HUES64 (cell line): ENCODE data around the gene TEPSIN.

Experiments
- H3K27ac ChIP-seq: 2 replicates; pipeline ENCODE4 v1.7.0; 2013; ENCODE audit warnings: low read depth, low read length, inconsistent platforms
- H3K27me3 ChIP-seq: 2 replicates; pipeline ENCODE4 v1.6.1; 2013; ENCODE audit warnings: mild to moderate bottlenecking, low read length; ENCODE audit not compliant: insufficient read depth
- H3K36me3 ChIP-seq: 2 replicates; pipeline ENCODE4 v1.6.1; 2013; ENCODE audit warnings: mild to moderate bottlenecking, low read length; ENCODE audit not compliant: insufficient read depth
- H3K4me1 ChIP-seq: 2 replicates; pipeline ENCODE4 v1.6.1; 2013; ENCODE audit warnings: mild to moderate bottlenecking, low read length, moderate library complexity; ENCODE audit not compliant: insufficient read depth
- H3K4me3 ChIP-seq: 2 replicates; pipeline ENCODE4 v1.5.1; 2013; ENCODE audit warnings: mild to moderate bottlenecking, low read length, moderate library complexity
- H3K9ac ChIP-seq: 2 replicates; pipeline ENCODE4 v1.6.1; 2013; ENCODE audit warnings: mild to moderate bottlenecking, low read depth, low read length
- H3K9me3 ChIP-seq: 2 replicates; pipeline ENCODE4 v1.6.1; 2013; ENCODE audit warnings: low read depth, low read length; ENCODE audit not compliant: insufficient read depth
- WGBS: fragments of 150-250, 120-280 bp; methylation state at CpG from one replicate; pipeline ENCODE4 v1.1.7; 2013; ENCODE audit warnings: missing lambda C conversion rate; 5-methylcytosine and 5-hydroxymethylcytosine counted together

The TEPSIN gene

DNA sequence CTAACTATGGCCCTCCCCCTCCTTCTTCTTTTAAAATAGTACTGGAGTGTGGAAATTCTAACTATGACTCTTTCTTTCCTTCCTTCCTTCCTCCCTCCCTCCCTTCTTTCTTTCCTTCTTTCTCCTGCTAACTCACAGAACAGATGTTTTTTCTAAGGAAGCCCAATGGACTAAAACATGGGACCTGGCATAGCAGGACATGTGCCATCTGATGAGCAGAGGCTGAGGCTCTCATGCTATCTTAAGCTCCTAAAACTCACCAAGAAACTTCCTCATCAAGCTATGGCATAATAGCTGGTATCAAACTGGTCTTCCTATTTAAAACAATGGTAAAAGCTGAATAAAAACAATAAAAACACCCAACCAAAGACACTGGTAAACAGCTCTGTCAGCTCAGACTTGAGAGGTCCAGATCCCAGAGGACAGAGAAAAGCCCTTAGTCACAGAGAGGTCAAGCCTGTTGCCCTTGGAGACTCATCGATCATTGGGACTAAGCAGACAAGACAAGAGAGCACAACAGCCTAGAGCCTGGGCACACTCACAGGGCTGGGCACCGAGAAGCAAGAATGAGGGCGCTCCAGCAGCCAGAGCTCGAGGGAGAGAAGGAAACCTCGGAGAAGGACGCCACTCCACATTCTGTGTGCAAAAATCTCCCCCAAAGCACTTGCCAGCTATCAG, 28.7 kb upstream of the TEPSIN start:
- 92% methylated on average over 6 of the region's 6 CpGs for whole genome bisulfite sequencing
- H3K36me3 ChIP-seq, result peaks cover 26% of the 10 kb centered on the region
- no peak overlapping the region for H3K27ac ChIP-seq

DNA sequence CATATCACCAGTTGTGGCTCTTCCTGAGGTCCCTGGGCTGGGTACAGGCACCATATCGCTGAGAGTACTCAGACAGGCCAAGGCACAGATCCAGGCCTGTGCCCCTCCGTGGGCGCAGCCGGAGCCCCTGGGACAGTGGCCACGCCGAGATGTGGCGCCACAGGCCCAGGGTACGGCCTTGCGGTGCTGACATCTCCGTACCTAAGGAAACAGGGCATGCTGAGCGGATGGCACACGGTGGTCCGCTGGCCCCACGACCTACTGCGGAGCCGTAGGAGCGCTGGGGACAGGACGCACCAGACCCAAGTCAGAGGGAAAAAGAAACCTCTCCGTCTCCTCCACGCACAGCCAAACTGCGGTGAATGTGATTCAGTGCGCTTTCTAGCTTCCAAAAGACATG, 26.7 kb upstream of the TEPSIN start:
- H3K36me3 ChIP-seq, result peaks cover 28% of the 10 kb centered on the region
- 94% methylated on average over 22 of the region's 22 CpGs for WGBS
- H3K4me1 ChIP-seq, result no peaks in the 10 kb centered on the region
- no peaks in the 10 kb centered on the region for H3K27me3 ChIP-seq
- no peaks in the 10 kb centered on the region for H3K9me3 ChIP-seq
- no peak overlapping the region for H3K4me3 ChIP-seq
- no peak overlapping the region for H3K9ac ChIP-seq
- no peak overlapping the region for H3K27ac ChIP-seq

More for the DNA sequence above, 28.7 kb upstream of the TEPSIN start:
- no peak overlapping the region for H3K9ac ChIP-seq
- no peaks in the 10 kb centered on the region for H3K27me3 ChIP-seq
- H3K4me3 ChIP-seq, result no peak overlapping the region
- no peaks in the 10 kb centered on the region for H3K4me1 ChIP-seq
- H3K9me3 ChIP-seq, result no peaks in the 10 kb centered on the region

DNA sequence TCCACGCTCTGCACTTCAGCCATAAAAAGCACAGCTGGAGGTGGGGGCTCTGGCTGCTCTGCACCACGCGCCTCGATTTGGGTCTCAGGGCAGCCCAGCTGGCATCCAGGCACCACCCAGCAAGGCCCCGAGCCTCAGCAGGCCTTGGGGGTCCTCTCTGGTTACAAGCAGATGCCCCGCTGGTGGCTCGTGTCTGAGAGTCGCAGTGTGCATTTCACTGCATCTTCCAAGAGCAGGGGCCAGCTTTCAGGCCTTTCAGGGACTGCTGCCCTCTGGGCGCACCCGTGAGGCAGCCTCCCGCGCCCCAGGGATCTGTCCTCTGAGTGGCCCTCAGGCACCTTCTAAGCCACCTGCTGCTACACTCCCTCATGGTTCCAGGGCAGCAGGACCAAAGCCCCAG, 25.8 kb upstream of the TEPSIN start:
- no peak overlapping the region for H3K9ac ChIP-seq
- H3K4me3 ChIP-seq, result no peak overlapping the region
- 94% methylated on average over 12 of the region's 12 CpGs for WGBS
- H3K4me1 ChIP-seq, result no peaks in the 10 kb centered on the region
- peaks cover 28% of the 10 kb centered on the region for H3K36me3 ChIP-seq
- H3K27me3 ChIP-seq, result no peaks in the 10 kb centered on the region
- H3K27ac ChIP-seq, result no peak overlapping the region
- no peaks in the 10 kb centered on the region for H3K9me3 ChIP-seq

DNA sequence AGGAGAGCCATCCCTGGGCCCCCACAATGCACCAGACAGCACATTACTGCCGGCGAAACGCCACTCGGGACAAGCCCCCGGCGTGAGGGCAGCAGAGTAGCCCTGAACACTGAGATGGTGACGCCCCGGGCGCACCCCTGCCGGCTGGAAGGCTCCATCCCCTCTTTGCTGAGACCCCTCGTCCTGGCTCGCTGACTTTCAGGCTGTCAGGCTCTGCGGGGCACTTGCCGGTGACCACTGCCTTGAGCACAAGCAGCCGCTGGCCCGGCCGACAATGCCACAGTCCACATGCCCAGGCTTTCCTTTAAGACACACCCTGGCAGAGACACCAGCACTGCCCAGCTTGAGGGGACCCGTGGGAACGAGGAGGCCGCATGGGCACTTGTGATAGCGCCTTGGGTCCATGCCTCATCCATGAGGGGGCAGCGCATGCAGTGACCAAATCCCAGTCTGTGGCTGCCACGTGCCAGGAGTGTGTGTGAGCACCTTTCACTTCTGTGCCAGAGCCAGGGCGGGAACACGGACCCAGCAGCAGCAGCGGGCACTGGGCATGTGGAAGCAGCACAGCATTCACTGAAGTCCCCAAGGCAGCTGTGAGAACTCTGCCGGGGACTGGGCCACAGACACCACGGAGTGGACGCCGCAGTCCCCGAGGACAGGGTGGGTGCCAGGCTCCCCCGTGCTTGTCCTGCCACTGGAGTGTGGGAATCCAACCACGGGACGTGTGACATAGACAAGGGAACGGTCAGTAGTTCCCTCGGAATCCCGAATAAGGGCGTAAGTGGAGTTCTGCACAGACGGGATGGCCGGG, 24.7 kb upstream of the TEPSIN start:
- Histone ChIP-seq H3K9ac (no peak overlapping the region), H3K27ac (no peak overlapping the region), H3K4me1 (no peaks in the 10 kb centered on the region), H3K36me3 (peaks cover 28% of the 10 kb centered on the region), H3K27me3 (no peaks in the 10 kb centered on the region), H3K9me3 (no peaks in the 10 kb centered on the region), H3K4me3 (no peak overlapping the region)
- WGBS, result 95% methylated on average over 40 of the region's 40 CpGs

DNA sequence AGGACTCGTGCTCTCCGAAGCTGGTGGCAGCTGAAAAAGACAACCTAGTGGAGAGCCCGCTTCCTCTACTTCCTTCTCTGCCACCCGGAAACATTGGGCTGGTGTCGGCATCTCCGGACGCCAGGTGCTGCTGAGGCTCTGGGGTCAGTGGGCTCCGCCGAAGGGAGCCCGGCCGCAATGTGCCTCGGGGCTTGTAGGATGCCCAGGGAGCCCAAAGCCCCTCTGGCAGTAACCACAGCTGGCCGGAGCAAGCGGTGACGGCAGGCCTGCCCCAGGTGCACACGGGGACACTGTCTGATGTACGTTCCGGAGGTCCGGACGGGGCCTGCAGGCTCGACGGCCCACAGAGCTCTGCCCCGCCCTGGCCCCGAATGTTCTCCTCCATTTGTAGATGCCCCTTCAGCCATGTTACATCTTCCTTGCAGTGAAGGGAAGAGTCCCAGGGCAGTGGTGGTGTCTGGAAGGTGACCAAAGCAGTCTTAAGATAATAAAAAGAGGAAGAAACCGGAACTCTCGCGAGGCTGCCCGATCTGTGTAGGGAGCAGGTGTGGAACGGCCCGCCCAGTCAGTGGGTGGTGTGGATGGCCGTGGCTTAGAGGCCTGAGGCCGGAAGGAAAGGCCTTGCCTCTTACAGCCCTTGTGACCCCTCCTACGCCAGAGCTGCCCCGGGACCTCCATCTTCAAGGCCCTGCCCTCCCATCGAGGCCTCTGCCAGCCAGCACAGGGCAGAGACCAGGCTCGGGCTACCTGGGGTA, 22.9 kb upstream of the TEPSIN start:
- Histone ChIP-seq H3K9ac (no peak overlapping the region), H3K4me3 (no peak overlapping the region), H3K36me3 (peaks cover 26% of the 10 kb centered on the region), H3K27ac (no peak overlapping the region), H3K27me3 (no peaks in the 10 kb centered on the region), H3K4me1 (no peaks in the 10 kb centered on the region), H3K9me3 (no peaks in the 10 kb centered on the region)
- WGBS, result 95% methylated on average over 36 of the region's 36 CpGs

DNA sequence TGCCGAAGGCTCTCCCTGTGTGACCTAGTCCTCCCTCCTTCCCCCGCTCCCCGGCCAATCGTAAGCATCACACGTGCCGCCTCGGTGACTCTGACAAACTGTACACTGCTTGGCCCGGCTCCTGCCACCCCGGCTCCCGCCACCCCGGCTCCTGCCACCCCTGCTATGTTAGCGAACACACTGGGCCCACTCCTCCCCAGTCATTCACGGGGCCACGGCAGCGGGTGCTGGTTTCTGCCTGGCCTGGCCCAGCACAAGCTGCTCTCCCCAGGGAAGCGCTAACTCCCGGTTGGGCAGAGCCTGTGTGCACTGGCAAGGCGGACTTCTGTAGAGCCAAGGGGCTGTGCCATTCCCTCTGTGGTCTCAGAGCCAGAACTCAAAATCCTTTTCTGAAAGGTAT, 22.2 kb upstream of the TEPSIN start:
- Histone ChIP-seq H3K9ac (no peak overlapping the region), H3K27me3 (no peaks in the 10 kb centered on the region)
- 94% methylated on average over 18 of the region's 18 CpGs for WGBS

DNA sequence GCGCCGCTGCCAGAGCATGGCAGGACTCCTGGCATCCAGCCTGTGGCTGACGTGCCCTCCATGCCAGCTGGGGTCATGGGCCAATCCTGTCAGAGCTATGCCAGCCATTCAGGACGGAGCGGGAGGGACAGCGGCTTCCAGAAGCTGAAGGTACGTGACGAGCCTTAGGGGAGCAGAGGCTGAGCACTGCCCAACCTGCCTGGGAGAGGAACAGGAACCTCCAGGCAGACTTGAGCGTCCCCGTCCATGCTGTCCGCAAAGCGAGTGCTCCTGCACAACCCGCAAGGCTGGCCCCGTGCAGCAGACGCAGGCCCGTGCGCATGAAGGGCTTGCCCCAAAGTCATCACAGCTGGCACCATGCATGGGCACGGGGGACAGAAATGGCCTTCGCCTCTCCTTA, 21.8 kb upstream of the TEPSIN start:
- 96% methylated on average over 19 of the region's 19 CpGs for WGBS
- Histone ChIP-seq H3K4me1 (no peaks in the 10 kb centered on the region), H3K9me3 (no peaks in the 10 kb centered on the region), H3K27me3 (no peaks in the 10 kb centered on the region), H3K27ac (no peak overlapping the region), H3K4me3 (no peak overlapping the region), H3K36me3 (peaks cover 26% of the 10 kb centered on the region), H3K9ac (no peak overlapping the region)

More for the DNA sequence above, 22.2 kb upstream of the TEPSIN start:
- no peaks in the 10 kb centered on the region for H3K4me1 ChIP-seq
- H3K27ac ChIP-seq, result no peak overlapping the region
- no peaks in the 10 kb centered on the region for H3K9me3 ChIP-seq
- peaks cover 26% of the 10 kb centered on the region for H3K36me3 ChIP-seq
- H3K4me3 ChIP-seq, result no peak overlapping the region

DNA sequence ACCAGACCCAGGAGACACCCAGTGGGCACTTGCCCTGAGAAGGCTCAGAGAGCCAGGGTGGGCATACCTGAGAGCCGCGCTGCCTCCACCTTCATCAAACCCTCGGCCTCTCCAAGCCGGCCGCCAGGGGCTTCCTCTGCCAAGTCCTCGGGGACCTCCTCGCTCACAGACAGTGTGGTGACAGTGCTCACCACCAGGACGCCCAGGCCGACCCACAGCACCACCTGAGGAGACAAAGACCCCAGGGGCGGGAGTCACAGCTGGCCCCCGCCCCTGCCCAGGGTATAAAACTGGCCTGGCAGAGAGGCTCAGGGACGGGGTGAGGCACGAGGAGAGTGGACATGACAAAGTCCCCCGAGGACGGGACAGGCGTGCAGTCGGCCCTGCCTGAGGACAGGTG, 21.3 kb upstream of the TEPSIN start:
- Histone ChIP-seq H3K4me1 (no peaks in the 10 kb centered on the region), H3K4me3 (no peak overlapping the region), H3K27me3 (no peaks in the 10 kb centered on the region), H3K27ac (no peak overlapping the region), H3K36me3 (peaks cover 23% of the 10 kb centered on the region), H3K9me3 (no peaks in the 10 kb centered on the region), H3K9ac (no peak overlapping the region)
- 95% methylated on average over 17 of the region's 17 CpGs for WGBS

DNA sequence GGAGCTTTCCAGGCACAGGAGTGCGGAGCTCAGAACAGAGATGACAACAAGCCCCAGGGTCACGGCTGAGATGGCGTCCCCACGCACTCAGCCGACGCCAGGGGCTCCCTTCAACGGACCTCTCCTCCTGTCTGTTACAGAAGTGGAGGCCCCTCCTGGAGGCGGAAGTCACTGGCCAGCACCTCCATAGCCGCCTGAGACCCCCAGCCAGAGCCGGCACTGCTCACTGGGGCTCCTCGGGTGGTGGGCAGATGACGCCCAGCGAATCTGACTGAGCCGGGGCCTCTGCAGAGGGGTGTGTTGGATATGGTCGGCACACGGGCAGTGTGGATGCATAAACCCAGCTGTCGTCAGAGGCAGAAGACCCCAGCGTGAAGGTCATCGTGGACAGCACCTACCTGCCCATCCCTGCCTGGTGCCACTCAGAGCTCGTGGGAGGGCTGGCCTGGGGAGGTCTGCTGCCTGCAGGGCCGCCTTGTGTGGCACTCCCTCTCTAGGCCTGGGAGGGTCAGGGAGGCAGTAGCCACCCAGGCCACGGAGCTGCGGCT, 20.3 kb upstream of the TEPSIN start:
- WGBS, result 92% methylated on average over 23 of the region's 23 CpGs
- Histone ChIP-seq H3K36me3 (peaks cover 23% of the 10 kb centered on the region), H3K9me3 (no peaks in the 10 kb centered on the region), H3K27ac (no peak overlapping the region), H3K9ac (no peak overlapping the region), H3K27me3 (no peaks in the 10 kb centered on the region), H3K4me1 (no peaks in the 10 kb centered on the region), H3K4me3 (no peak overlapping the region)

DNA sequence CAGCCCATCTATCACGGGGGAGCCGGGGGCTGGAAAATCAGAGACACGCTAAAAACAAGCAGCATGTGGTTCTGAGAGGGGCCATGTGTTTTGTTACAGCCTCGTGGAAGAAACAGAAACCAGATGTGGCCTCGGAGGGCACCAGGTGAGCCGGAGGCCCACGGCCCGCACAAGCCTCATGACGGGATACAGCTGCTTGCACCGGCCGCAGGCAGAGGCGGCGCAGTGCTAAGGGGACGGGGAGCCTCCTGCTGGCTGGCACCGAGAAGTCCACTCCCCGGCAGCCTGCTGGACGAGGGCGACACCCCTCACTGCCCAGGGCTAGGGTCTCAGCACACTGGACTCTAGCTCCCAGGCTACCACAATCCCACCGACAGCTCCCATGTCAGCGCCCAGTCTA, 19.4 kb upstream of the TEPSIN start:
- no peaks in the 10 kb centered on the region for H3K4me1 ChIP-seq
- no peak overlapping the region for H3K9ac ChIP-seq
- H3K27ac ChIP-seq, result no peak overlapping the region
- no peaks in the 10 kb centered on the region for H3K9me3 ChIP-seq
- H3K27me3 ChIP-seq, result no peaks in the 10 kb centered on the region
- H3K4me3 ChIP-seq, result no peak overlapping the region
- 86% methylated on average over 20 of the region's 20 CpGs for WGBS
- peaks cover 17% of the 10 kb centered on the region for H3K36me3 ChIP-seq

DNA sequence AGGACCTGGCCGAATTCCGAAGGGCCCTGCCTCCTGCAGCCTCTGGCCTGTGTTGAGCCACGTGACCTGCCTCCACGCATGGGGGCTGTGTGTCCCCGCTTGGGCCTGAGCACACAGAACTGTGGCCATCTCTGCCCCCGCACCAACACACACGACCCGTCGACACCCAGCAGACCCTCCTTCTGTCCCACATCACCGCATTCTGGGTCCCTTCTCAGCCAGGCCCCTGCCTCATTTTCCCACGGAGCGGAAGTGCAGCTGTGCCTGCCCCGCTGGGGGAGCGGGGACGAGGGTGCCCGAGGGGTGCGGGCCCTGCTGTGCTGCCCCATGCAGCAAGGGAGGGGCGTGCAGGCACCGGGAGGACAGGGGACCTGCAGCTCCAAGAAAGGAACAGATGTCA, 18.7 kb upstream of the TEPSIN start:
- Histone ChIP-seq H3K4me3 (no peak overlapping the region), H3K27ac (no peak overlapping the region), H3K9ac (no peak overlapping the region), H3K4me1 (no peaks in the 10 kb centered on the region), H3K36me3 (peaks cover 17% of the 10 kb centered on the region), H3K27me3 (no peaks in the 10 kb centered on the region), H3K9me3 (no peaks in the 10 kb centered on the region)
- WGBS, result 97% methylated on average over 19 of the region's 19 CpGs
